ENCODE results near the gene OR52L1.

DNA sequence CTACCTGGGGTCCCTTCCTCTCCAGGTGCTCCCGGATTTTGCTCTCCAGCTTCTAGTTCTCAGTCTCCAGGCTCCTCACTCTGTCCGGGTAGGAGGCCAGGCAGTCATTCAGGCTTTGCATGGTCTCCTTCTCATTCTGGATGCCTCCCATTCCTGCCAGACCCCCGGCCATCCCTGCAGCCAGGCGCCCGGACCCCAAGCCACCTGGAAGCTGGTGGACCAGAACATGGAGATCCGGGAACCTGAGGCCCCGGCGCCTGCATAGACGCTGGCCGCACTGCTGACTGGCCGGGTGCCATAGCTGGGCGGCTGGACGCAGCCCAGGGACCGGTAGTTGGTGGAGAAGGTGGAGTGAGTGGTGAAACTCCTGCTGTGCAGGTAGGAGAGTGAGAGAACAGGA lies 8.0 kb upstream of the OR52L1 start:
- TF ChIP-seq CTCF (conservative IDR thresholded peaks at IDR 0.05; ENCODE audit: low read depth, low read length): no peak
- TF ChIP-seq EZH2 (IDR thresholded peaks at IDR 0.05; ENCODE audit: low read length, unreplicated experiment): no peak
